ENCODE measurements around the gene CCDC180.

- TF ChIP-seq EZH2 (IDR thresholded peaks at IDR 0.05; ENCODE audit: borderline replicate concordance) (no peak), CTCF (IDR thresholded peaks at IDR 0.05; ENCODE audit: poor library complexity) (no peak), EZH2phosphoT487 (IDR thresholded peaks at IDR 0.05; ENCODE audit: low read depth, severe bottlenecking, unreplicated experiment) (no peak)
Observed at GRCh38 chr9:97319395-97319794, 11.9 kb downstream of the CCDC180 start.

Measured in hepatocyte (in vitro differentiated cells).